SK-N-SH treated with all-trans-retinoic acid at 6 μM for 48 hours (cell line): ENCODE results near the gene CTSK.

Source experiments
- CREB5 ChIP-seq: fragments of 250-450 bp; sonication (Bioruptor Pico); IDR thresholded peaks from 2 replicates; pipeline ENCODE4 v1.5.1; 2020; ENCODE audit warnings: low read depth, mild to moderate bottlenecking, moderate library complexity
- PATZ1 ChIP-seq: fragments of 250-450 bp; sonication (Bioruptor Pico); IDR thresholded peaks from 2 replicates; pipeline ENCODE4 v1.8.0; 2020; ENCODE audit warnings: mild to moderate bottlenecking, moderate library complexity, borderline replicate concordance
- ZFP3 ChIP-seq: fragments of 250-450 bp; sonication (Bioruptor Pico); IDR thresholded peaks from 2 replicates; pipeline ENCODE4 v1.5.0; 2020; ENCODE audit warnings: mild to moderate bottlenecking, moderate library complexity
- ZNF8 ChIP-seq: fragments of 450-650 bp; formaldehyde crosslinking; IDR thresholded peaks from 2 replicates; pipeline ENCODE4 v1.5.0; 2020; ENCODE audit warnings: mild to moderate bottlenecking, moderate library complexity

GRCh38 chr1:150842964-150843363, 34.9 kb upstream of the CTSK start:
- TF ChIP-seq ZFP3 (CRISPR knock-in tag) (no peak), CREB5 (no peak), ZNF8 (CRISPR knock-in tag) (no peak), PATZ1 (CRISPR knock-in tag) (no peak)
